Epithelial cell of proximal tubule (primary cell): ENCODE results near the gene SMIM8. TPM values are rescaled to one million over a fixed set of nuclear protein-coding genes. Genes with fewer than 3 reads are reported as not detected.

Experiments
- DNase-seq: peaks from one replicate; pipeline ENCODE4 v3.0.0-alpha.2; 2011; ENCODE audit warnings: low read depth
- H3K4me3 ChIP-seq: 2 replicates; pipeline ENCODE4 v1.5.1; 2011; ENCODE audit warnings: low read depth, mild to moderate bottlenecking, low read length
- total RNA-seq: library from RNA; depleted of rRNA; stranded (reverse); fragments of >200 nt; gene quantifications from 2 replicates; pipeline ENCODE4 v1.2.3, GENCODE V29; 2015
- TF ChIP-seq, protein P1 (sequence below): conservative IDR thresholded peaks from 2 replicates; pipeline ENCODE4 v1.5.1; 2012; ENCODE audit warnings: low read depth, mild to moderate bottlenecking, low read length

Gene SMIM8, protein sequence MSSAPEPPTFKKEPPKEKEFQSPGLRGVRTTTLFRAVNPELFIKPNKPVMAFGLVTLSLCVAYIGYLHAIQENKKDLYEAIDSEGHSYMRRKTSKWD
- total RNA-seq = 2.5 and 2.7 TPM in 2 replicates

DNA sequence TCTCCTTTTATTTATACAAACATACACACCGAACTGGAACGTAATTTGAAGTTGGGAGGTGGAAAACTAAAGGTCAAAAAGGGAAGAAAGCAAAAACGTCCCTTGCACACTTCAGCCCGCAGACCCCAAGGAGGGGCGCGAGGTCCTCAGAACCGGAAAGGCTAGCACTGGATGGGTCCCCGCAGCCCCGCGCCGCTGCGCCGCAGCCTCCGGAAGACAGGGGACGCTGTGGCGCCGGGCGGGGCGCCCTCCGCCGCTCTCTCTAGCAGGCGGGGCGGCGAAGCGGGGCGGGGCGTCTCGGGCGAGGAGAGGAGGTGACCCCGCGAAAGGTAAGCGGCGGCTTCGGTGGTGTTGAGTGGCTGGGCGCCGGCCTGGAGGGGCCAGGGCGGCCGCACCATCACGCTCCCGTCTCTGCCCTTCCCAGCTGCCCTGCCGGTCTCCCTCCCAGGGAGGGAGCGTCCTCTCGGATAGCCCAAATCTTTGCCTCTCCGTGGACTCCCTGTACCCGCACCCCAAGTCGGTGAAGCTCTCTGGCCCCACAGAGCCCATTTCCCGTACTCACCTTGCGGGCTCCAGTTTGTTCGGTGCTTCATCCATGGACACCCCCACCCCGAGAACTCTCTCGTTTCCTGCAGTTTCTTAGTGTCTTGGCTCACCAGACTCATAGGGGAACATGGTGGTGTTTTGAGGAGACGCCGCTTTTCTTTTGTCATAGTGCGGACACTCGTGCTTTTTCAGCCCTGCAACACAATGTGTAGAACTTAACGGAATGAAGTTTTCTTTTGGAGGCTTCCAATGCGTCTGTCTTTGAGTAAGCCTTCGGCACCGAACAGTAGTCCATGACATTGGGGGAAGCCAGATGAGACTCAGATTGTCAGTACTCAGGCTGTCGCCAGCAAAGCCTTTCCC is at the start of gene SMIM8:
TSS of gene SMIM8 (plus strand) at position 285 of the 909 bp plus-strand sequence. CDS start 14,444 bp downstream, outside the sequence.
- H3K4me3 ChIP-seq = peak within 1 kb of the TSS; percentile 94
- DNase-seq = no peak
- TF ChIP-seq, protein P1, sequence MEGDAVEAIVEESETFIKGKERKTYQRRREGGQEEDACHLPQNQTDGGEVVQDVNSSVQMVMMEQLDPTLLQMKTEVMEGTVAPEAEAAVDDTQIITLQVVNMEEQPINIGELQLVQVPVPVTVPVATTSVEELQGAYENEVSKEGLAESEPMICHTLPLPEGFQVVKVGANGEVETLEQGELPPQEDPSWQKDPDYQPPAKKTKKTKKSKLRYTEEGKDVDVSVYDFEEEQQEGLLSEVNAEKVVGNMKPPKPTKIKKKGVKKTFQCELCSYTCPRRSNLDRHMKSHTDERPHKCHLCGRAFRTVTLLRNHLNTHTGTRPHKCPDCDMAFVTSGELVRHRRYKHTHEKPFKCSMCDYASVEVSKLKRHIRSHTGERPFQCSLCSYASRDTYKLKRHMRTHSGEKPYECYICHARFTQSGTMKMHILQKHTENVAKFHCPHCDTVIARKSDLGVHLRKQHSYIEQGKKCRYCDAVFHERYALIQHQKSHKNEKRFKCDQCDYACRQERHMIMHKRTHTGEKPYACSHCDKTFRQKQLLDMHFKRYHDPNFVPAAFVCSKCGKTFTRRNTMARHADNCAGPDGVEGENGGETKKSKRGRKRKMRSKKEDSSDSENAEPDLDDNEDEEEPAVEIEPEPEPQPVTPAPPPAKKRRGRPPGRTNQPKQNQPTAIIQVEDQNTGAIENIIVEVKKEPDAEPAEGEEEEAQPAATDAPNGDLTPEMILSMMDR = peak; percentile 95

DNA sequence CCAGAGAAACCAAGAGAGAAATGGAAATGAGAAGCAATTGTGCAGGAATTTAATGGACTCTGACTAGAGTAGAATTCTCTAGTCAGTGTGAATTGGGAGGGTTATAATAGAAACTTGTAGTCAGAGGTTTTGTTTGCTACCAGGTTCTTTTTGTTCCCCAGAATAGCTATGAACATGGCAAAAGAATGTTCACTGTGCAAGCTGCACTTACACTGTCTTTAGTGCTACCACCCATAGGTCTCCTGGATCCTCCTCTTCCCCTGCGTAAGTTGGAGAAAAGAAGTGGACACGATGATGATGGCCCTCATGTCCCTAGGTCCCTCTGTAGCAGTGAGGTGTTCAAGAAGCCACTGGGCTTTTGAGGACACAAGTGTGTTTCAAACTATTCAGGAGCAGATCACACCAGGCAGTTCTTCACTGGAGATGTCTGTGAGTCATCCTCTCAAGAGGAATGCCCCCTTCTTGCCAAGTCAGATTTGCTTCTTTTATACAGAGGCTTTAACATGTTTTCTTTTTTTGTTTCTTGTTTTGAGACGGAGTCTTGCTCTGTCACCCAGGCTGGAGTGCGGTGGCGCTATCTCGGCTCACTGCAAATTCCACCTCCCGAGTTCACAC is 47.6 kb upstream of the SMIM8 start:
- no peak for DNase-seq
- no peak overlapping the region for H3K4me3 ChIP-seq
- TF ChIP-seq, protein P1 = no peak

DNA sequence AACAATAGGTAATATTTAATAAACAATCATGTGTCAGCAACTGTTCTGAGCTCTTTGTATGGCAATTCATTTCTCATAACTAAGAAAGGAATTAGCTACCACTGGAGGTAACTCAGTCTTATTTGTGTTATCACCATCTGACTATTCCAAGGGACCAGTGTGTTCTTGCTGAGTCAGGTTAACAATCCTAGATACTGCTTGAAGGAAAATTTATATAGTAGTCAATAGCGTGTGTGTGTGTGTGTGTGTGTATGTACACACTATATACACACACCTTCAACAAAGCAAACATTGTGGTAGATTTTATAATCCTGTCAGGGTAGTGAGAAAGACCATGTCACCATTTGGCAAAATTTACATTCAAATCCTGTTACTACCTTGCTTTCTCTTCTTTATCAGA is 45.8 kb upstream of the SMIM8 start:
- no peak for DNase-seq
- TF ChIP-seq, protein P1 = no peak
- no peak overlapping the region for H3K4me3 ChIP-seq

DNA sequence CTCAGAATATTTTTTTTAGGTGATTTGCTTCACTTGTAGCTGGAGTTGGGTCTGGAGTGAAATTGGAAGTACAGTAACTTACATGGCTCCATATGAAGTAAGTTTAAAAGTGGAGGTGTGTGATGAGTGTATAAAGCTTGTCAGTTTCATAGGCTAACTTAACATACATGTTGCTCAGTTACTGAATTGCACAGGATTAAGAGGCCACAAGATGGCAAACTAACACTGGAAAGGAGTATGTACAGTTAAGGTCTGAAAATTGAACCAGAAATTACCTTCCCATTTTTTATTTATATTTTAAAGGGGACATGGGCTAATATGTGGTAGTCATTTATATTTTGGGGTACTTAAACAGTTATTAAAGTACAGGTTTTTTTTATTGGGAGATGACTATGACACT is 45.3 kb upstream of the SMIM8 start:
- H3K4me3 ChIP-seq = no peak overlapping the region
- TF ChIP-seq, protein P1 = peak; percentile 32
- DNase-seq = no peak

DNA sequence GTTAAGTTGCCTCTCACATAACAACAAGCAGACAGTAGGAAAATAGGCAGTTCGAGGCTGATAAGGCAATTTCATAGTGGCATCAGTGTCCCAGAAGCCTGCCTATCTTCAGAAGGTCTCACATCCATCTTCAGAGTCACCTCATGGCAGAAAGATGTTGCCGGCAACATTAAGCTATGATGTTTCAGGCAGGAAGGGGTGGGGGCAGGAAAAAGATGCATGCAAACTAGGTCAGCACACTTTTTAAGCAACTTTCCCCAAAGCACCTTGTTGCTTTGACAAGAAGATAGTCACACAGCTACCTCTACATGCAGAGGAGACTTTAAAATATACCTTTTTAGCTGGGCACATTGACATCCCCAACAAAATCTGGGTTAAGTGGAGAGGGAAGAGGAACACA is 43.2 kb upstream of the SMIM8 start:
- no peak overlapping the region for H3K4me3 ChIP-seq
- no peak for DNase-seq
- TF ChIP-seq, protein P1 = no peak

DNA sequence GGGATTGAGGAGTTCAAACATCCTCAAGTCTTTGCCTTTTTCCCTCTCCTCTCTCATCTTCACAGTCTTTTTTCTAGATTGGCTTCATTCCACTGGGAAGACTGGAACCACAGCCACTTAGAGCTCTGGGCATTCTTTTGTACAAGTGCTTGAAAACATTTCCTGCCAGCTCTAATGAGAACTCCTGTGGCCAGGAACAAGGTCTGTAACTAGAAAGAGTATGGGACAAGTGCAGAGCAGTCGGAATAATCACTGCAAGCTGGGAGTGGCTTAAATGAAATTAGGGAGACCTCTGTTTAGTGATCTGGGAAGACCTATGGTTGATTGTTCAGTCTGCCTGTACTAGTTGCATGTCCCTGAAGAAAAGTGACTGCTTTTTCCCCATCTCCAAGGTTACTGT is 41.0 kb upstream of the SMIM8 start:
- no peak for DNase-seq
- TF ChIP-seq, protein P1 = no peak

More for the DNA sequence above, 41.0 kb upstream of the SMIM8 start:
- H3K4me3 ChIP-seq = no peak overlapping the region
